Measurements from ENCODE around the gene NHLRC4.
"Not testable (repeated sequence)": the region's sequence is repeated elsewhere in the genome, so short reads cannot be mapped to it uniquely, and the experiment has no call there.

The NHLRC4 gene

GRCh38 chr16:596736-597060 lies 29.9 kb downstream of the NHLRC4 start:
- in situ Hi-C loops (cut with HindIII; ENCODE audit: low sequenced_read_pairs), result no loop called here

- in situ Hi-C loops (cut with HindIII; ENCODE audit: low sequenced_read_pairs), result not testable (repeated sequence)
Measured at GRCh38 chr16:597655-598054, 30.9 kb downstream of the NHLRC4 start.

DNA sequence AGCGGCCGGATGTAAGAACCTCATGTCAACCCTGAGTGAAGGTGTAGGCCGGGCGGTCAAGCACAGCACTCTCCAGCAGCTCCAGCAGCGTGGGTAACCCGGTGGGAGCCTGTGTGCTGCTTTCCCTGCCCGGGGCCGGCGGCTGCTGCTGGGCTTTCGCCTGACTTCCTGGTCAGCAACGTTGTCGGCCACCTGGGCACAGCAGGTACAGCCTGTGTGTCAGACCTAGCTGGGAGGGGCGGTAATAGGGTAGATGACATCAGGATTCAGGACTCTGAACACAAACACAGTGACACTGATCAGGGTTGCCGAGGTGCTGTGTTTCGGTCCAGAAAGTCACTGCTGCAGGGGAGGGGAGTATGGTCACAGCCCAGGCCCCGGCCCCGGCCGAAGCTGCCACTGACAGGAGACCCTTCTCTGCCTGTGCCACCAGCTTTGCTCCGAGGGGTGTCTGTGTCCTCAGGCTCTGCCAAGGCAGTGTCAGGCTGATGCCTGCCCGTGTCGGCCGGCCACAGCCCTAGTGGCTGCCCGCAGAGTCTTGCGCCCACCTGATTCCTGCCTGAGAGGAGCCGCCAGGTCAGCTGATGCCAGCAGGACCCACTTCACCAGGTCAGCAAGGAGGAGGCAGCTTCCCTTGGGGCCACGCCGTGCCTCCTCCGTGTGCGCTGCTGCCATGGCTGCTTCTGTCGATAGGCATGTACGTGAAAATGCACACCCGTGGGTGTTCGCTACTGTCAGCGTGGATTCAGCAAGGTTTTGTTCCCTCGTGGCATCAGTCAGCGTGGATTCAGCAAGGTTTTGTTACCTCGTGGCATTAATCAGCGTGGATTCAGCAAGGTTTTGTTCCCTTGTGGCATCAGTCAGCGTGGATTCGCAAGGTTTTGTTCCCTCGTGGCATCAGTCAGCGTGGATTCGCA lies 32.3 kb downstream of the NHLRC4 start:
- in situ Hi-C loops (cut with HindIII; ENCODE audit: low sequenced_read_pairs), result no loop called here

GRCh38 chr16:600781-601180 lies 34.0 kb downstream of the NHLRC4 start:
- in situ Hi-C loops (cut with HindIII; ENCODE audit: low sequenced_read_pairs), result no loop called here

GRCh38 chr16:603933-604332 lies 37.1 kb downstream of the NHLRC4 start:
- in situ Hi-C loops (cut with HindIII; ENCODE audit: low sequenced_read_pairs), result no loop called here

- in situ Hi-C loops (cut with HindIII; ENCODE audit: low sequenced_read_pairs), result no loop called here
Measured at GRCh38 chr16:606656-607307, 40.0 kb downstream of the NHLRC4 start.

DNA sequence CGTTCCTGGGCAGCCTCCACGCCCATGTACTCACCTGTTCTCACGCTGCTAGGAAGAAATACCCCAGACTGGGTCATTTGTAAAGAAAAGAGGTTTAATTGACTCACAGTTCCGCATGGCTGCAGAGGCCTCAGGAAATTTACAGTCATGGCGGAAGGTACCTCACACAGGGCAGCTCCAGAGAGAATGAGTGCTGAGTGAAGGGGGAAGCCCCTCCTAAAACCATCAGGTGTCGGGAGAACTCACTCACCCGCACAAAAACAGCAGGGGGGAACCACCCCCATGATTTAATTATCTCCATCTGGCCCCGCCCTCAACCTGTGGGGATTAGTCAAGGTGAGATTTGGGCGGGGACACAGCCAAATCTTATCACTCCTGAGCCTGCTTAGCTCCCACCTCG lies 41.2 kb downstream of the NHLRC4 start:
- in situ Hi-C loops (cut with HindIII; ENCODE audit: low sequenced_read_pairs), result no loop called here

- in situ Hi-C loops (cut with HindIII; ENCODE audit: low sequenced_read_pairs), result no loop called here
Measured at GRCh38 chr16:609316-609715, 42.5 kb downstream of the NHLRC4 start.

GRCh38 chr16:609984-610383 lies 43.2 kb downstream of the NHLRC4 start:
- in situ Hi-C loops (cut with HindIII; ENCODE audit: low sequenced_read_pairs), result no loop called here

DNA sequence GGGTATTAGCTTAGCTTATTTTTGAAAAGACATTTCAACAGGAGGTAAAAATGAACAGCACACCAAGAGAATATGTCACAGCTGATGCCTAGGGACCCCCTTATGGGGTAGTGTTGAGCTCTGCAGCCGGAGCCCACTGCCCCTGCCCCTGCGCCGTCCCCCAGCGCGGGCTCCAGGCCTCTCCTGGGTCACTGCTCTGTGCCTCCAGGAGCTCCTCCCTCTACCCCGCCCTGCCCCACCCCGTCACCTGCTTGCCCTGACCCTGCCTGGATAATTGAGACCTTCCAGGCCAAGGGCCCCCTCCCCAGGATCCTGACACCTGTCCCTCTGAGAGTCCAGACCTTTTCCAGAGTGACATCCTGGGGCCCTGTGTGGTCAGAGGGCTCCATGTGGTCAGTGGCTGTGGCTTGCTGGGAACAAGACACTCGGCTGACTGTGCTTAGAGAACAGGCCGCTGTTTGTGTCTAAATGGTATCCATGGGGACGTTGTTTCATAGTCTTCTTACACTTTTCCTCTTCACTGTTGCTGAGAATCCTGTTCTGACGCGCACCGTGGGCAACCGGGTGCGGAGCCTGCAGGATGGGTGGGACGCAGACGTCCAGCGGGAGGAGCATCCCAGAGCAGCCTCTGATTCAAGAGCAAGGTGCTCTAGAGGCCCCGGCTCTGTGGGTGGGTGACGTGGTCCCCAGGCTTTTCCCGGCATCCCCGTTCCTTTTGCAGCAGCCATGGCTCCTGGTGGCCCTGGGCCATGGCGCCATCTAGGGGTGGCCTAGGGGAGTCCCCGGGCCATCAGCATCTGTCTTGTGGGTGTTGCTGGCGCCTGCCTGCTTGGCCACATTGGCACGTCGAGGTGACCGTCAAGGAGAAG lies 43.9 kb downstream of the NHLRC4 start:
- in situ Hi-C loops (cut with HindIII; ENCODE audit: low sequenced_read_pairs), result no loop called here

DNA sequence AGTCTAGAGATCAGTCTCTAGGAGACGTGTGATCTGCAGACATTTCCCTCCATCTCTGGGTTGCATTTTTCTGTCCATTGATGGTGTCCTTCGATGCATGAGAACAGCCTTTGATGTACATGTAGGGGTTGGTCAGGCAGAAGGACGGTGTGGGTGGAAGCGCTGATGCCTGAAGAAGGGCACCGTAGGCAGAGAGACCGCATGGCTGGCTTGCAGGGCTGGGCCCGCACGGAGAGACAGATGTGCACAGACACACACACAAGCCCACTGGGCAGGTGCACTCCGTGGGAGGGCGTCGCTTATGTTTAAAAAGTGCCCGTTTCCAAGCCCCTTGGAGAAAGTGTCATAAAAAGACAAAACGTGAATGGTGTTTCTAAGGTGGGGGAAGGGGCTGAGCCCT lies 48.3 kb downstream of the NHLRC4 start:
- in situ Hi-C loops (cut with HindIII; ENCODE audit: low sequenced_read_pairs), result no loop called here

DNA sequence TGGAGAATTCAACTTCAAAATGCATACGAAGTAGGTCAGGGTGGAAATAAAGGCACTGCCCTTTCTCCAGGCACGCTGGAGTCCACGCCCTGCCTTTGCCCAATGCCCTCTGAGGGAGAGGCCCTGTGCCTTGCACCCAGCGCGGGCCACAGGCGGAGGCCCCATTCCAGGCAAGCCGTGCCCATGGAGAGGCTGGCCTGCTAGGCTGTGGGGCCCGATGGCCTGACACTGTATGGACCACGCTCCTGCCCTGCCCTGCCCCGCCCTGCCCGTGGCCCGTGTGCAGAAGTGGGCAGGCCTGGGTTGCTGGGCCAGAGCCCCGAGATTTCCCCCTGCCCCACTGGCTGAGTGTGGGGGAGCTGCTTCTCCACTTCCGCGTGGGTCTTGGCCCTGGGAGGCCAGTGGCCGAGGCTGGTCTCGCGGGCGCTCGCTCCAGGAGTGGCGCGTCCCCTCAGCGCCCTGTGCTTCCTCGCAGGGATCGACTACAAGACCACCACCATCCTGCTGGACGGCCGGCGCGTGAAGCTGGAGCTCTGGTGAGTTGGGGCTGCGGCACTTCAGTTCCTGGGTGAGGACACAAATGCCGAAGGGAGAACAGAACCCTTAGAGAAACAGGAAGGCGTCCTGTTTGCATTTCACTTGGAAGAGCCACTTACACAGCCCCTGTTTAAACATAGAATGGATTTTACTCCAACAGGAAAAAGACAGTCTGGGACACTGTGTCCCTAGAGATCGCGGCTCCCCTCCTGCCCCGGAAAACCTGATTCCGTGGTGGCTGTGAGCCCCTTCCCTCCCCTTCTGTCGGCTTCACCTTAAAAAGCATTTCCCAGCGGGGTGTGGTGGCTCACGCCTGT lies 50.2 kb downstream of the NHLRC4 start:
- in situ Hi-C loops (cut with HindIII; ENCODE audit: low sequenced_read_pairs), result no loop called here

GRCh38 chr16:617855-618254 lies 51.0 kb downstream of the NHLRC4 start:
- in situ Hi-C loops (cut with HindIII; ENCODE audit: low sequenced_read_pairs), result no loop called here

Measured in DLD1 (cell line).